HG02885 (cell line): Measurements from ENCODE around the gene PDE1A.
"Not testable (repeated sequence)": the region's sequence is repeated elsewhere in the genome, so short reads cannot be mapped to it uniquely, and the experiment has no call there.

ENCODE experiments used
- ATAC-seq: cut with Tn5 transposase; IDR thresholded peaks from one replicate; pipeline ENCODE4 v1.9.1; 2021; ENCODE audit warnings: mild to moderate bottlenecking; ENCODE audit not compliant: unreplicated experiment, poor library complexity

PDE1A gene

GRCh38 chr2:182291296-182291695 is 135.5 kb downstream of the PDE1A start:
- no peak for ATAC-seq

DNA sequence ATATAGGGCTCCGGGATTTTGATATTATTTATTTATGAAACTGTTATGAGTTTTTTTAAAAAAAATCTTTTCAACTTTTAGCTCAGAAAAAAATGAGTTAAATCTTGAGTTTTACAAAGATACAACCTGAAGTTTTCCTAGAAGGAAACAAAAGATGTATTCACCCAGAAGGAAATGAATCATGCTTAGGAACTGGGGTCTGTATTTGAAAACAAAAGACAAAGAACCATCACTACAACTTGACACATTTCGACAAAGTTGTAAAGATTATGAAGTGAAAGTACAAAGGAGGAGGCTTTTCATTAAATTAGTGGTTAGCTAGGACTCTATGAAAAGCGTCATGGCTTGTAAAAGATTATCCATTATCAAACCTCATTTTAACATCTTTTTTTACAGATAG is 143.3 kb downstream of the PDE1A start:
- ATAC-seq, result no peak

DNA sequence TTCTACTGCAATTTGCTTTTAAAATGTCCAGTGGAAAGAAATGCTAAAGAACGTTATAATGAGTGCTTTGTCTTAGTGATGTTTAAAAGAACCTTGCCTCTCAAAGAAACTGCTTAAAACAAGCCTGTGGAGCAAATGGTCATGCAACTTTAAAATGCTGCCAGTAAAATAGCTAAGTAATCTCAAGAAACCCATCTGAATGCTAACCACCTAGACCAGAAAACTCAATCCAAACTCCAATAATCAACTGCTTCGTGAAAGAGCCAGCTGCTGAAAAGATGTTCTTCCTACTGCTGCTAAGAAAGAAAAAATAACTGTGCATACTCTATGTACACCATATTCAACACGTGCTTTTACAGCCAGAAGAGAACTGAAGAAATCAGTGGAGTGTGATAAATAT is 145.6 kb downstream of the PDE1A start:
- no peak for ATAC-seq

- ATAC-seq, result no peak
Observed at GRCh38 chr2:182280118-182280517, 146.7 kb downstream of the PDE1A start.

DNA sequence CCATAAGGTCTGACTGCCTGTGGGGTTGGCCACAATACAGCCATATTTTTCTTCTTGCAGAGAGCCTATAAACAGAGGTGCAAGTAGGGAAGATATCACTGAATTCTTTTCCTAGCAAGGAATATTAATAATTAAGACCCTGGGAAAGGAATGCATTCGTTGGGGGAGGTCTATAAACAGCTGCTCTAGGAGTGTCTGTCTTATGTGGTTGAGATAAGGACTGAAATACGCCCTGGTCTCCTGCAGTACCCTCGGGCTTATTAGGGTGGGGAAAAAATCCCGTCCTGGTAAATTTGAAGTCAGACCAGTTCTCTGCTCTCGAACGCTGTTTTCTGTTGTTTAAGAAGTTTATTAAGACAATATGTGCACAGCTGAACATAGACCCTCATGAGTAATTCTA is 150.2 kb downstream of the PDE1A start:
- ATAC-seq, result not testable (repeated sequence)

- ATAC-seq, result no peak
Observed at GRCh38 chr2:182267971-182268370, 158.9 kb downstream of the PDE1A start.

- no peak for ATAC-seq
Observed at GRCh38 chr2:182266909-182267308, 159.9 kb downstream of the PDE1A start.

- ATAC-seq, result no peak
Observed at GRCh38 chr2:182265718-182266117, 161.1 kb downstream of the PDE1A start.

DNA sequence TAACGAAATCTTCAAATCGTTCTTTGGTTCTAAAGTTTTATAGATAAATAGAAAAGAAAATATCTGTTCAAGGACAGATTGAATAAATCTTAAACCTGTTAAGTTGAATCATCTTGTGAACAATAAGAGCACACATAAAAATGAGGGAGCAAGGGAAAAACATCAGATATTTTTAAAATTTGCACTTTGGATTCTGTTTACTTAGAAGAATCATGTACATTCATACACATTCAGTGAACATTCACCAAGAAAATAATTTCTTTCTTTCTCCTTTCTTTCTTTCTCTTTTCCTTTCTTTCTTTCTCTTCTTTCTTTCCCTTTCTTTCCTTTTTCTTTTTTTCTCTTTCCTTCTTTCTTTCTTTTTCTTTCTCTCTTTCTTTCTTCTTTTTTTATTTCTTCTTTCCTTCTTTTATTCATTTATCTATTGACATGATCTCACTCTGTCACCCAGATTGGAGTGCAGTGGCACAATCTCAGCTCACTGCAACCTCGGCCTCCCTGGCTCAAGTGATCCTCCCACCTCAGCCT is 164.9 kb downstream of the PDE1A start:
- no peak for ATAC-seq

- no peak for ATAC-seq
Observed at GRCh38 chr2:182259629-182260150, 167.1 kb downstream of the PDE1A start.

DNA sequence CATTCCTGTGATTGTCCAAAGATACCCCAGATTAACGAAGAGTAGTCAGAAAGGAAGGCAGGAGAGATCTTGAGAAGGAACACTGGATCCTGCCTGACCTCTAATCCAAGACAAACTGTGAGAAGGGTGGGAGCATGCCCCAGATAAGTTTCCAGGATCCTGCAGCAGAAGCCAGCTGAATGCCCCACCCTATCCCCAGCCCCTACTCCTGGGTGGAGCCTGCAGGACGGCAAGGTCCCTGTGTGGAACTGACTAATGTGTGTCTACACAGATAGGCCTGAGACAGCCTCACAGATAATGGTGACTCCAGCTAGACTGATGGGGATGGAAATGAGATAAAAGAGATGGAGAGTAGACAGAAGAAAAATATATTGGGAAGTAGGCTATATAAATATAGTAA is 174.3 kb downstream of the PDE1A start:
- ATAC-seq, result no peak

GRCh38 chr2:182248898-182249297 is 177.9 kb downstream of the PDE1A start:
- no peak for ATAC-seq

GRCh38 chr2:182248362-182248761 is 178.5 kb downstream of the PDE1A start:
- ATAC-seq, result peak; percentile 28

GRCh38 chr2:182247831-182248230 is 179.0 kb downstream of the PDE1A start:
- ATAC-seq, result no peak

DNA sequence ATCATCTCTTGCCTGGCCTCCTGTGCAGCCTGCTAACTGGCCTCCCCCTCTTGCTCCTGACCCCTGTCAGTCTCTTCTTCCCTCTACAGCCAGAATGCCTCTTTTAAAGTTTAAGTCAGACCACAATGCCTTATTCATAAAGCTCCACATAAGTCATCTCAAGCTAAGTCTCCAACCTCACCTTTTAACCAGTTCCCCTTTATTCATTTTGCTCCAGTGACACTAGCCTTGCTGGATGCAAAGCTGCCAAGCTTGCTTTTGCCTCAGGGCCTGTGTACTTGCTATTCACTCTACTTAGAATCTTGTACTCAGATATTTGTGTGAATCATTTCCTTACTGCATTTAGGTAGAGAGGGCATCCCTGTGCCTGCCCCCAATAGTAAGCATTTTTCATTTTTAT is 180.9 kb downstream of the PDE1A start:
- ATAC-seq, result peak; percentile 67

GRCh38 chr2:182242609-182243008 is 184.2 kb downstream of the PDE1A start:
- ATAC-seq, result no peak

DNA sequence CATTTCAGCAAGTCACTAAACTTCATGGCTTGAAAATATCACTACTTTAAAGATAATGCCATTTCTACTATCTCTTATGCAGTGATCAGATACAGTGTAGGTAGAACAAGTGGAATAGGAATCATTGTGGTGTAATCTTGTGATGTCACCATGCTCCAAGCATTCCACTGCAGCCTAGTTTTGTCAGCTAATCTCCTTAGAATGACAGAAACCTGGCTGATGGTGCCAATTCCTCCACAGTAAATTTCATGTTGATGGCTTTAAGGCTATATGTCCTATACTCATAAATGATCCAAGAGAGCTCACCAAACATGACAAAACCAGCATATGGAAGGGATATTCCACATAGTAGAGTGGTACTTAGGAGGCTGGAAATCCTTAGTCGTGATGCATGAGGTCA is 184.9 kb downstream of the PDE1A start:
- no peak for ATAC-seq

DNA sequence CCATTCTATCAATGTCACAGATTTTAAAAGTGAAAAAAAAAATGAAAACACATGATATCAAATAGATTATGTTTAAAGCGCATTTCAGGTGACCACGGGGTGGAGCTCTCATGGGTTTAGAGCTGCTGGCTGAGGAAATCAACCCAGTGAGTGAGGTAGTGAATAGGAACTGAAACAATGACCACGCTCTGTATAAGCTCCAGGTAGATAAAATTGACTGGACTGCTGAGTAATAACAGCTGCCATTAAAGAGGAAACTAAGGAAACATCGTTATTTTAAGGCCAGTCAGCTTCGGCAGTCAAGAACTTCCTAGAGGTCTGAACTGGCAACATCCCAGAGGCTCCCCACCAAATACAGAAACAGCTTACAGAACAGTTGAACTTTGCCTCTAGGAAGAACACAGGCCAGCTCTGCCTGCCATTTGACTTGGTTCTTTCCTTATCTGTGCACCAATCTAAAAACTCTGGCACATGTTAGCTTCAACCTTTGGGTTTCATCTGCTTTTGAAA is 185.9 kb downstream of the PDE1A start:
- peak; percentile 100 for ATAC-seq

- ATAC-seq, result no peak
Observed at GRCh38 chr2:182230561-182230960, 196.3 kb downstream of the PDE1A start.

- no peak for ATAC-seq
Observed at GRCh38 chr2:182229297-182229696, 197.5 kb downstream of the PDE1A start.

- no peak for ATAC-seq
Observed at GRCh38 chr2:182228741-182229140, 198.1 kb downstream of the PDE1A start.

GRCh38 chr2:182228073-182228473 is 198.8 kb downstream of the PDE1A start:
- no peak for ATAC-seq
